Measurements from ENCODE around the gene ANKEF1. TPM values are rescaled to one million over a fixed set of nuclear protein-coding genes. Genes with fewer than 3 reads are reported as not detected.

The ANKEF1 gene
- total RNA-seq, 1 experiment from 2014 or later = 8.3 TPM

- Histone ChIP-seq H3K14ac (ENCODE audit: insufficient read depth, low read length) (no peak overlapping the region), H3K27me3 (ENCODE audit: insufficient read depth, low read length) (no peaks in the 10 kb centered on the region), H3K27ac (ENCODE audit: insufficient read length, low read depth, low read length) (no peak overlapping the region), H2BK12ac (ENCODE audit: insufficient read length, low read depth, low read length) (no peak overlapping the region), H2BK120ac (ENCODE audit: low read depth, low read length, poor library complexity, severe bottlenecking) (no peak overlapping the region), H2AK5ac (ENCODE audit: insufficient read length, low read length) (no peak overlapping the region), H3K4me2 (ENCODE audit: insufficient read depth, insufficient read length, low read length) (no peak overlapping the region), H4K5ac (ENCODE audit: insufficient read length, low read depth, low read length) (no peak overlapping the region), H3K79me1 (ENCODE audit: insufficient read depth, low read depth, low read length, poor library complexity, severe bottlenecking) (no peaks in the 10 kb centered on the region), H4K20me1 (ENCODE audit: control insufficient read depth, insufficient read depth, insufficient read length) (no peaks in the 10 kb centered on the region), H3K9ac (ENCODE audit: extremely low read depth, insufficient read length, low read length) (no peak overlapping the region), H2BK5ac (ENCODE audit: insufficient read length, low read length) (no peak overlapping the region), H3T11ph (ENCODE audit: low read length) (no peak overlapping the region), H3K9me3 (ENCODE audit: control insufficient read depth, low read depth, low read length) (no peaks in the 10 kb centered on the region), H4K91ac (ENCODE audit: insufficient read length, low read depth, low read length) (no peak overlapping the region), H3K79me2 (ENCODE audit: insufficient read depth, low read length) (no peaks in the 10 kb centered on the region), H4K8ac (replicated peaks; ENCODE audit: insufficient read length, low read depth, low read length) (no peak overlapping the region), H2AFZ (ENCODE audit: low read length) (no peak overlapping the region), H3K23ac (ENCODE audit: insufficient read length, low read depth, low read length) (no peak overlapping the region), H2BK15ac (ENCODE audit: low read depth, low read length) (no peak overlapping the region), H3K23me2 (ENCODE audit: insufficient read length, low read depth, low read length, poor library complexity, severe bottlenecking) (no peaks in the 10 kb centered on the region), H3K4ac (ENCODE audit: low read depth, low read length) (no peak overlapping the region), H3K18ac (ENCODE audit: insufficient read length, low read depth, low read length) (no peak overlapping the region), H2BK20ac (ENCODE audit: low read depth, low read length, poor library complexity, severe bottlenecking) (no peak overlapping the region), H3K56ac (ENCODE audit: insufficient read length, low read depth, low read length) (no peak overlapping the region), H3K4me1 (ENCODE audit: insufficient read depth, low read length) (no peaks in the 10 kb centered on the region)
- Mint-ChIP-seq H3K9me3 (no peaks in the 10 kb centered on the region; a peak in 1 of 5 replicates), H3K27ac (no peak overlapping the region), H3K4me1 (no peaks in the 10 kb centered on the region), H3K27me3 (ENCODE audit: low read depth) (peaks cover 3% of the 10 kb centered on the region; the same call in 1 of the 2 replicates), H3K36me3 (ENCODE audit: insufficient read depth in 1 of 3, low read depth in 3 of 3) (no peaks in the 10 kb centered on the region), H3K4me3 (no peak overlapping the region)
- WGBS (ENCODE audit: extremely low coverage, insufficient read length, low lambda C conversion rate) = no CpG with 5 or more reads among the region's 2 CpGs
- DNase-seq = no peak
- TF ChIP-seq, protein P1, sequence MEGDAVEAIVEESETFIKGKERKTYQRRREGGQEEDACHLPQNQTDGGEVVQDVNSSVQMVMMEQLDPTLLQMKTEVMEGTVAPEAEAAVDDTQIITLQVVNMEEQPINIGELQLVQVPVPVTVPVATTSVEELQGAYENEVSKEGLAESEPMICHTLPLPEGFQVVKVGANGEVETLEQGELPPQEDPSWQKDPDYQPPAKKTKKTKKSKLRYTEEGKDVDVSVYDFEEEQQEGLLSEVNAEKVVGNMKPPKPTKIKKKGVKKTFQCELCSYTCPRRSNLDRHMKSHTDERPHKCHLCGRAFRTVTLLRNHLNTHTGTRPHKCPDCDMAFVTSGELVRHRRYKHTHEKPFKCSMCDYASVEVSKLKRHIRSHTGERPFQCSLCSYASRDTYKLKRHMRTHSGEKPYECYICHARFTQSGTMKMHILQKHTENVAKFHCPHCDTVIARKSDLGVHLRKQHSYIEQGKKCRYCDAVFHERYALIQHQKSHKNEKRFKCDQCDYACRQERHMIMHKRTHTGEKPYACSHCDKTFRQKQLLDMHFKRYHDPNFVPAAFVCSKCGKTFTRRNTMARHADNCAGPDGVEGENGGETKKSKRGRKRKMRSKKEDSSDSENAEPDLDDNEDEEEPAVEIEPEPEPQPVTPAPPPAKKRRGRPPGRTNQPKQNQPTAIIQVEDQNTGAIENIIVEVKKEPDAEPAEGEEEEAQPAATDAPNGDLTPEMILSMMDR (conservative IDR thresholded peaks at IDR 0.05) = no peak
These were observed 13.8 kb upstream of the ANKEF1 start for GRCh38 chr20:10020937-10021336.

Data from H9 (cell line).